T-helper 1 cell (primary cell): Measurements from ENCODE around the gene ARHGAP40.

Experiments used
- DNase-seq, 5 donors: peaks; one replicate each; pipeline ENCODE4 v3.0.0-alpha.2; 2012 to 2020

Gene ARHGAP40

GRCh38 chr20:38685853-38686473 is 84.4 kb downstream of the ARHGAP40 start:
- DNase-seq = peak in 2 of 5 donors; percentile 14 to 18

- peak in 4 of 5 donors; percentile 17 to 50 (median 24) for DNase-seq
Observed at GRCh38 chr20:38692436-38693411, 91.1 kb downstream of the ARHGAP40 start.

- no peak for DNase-seq
Observed at GRCh38 chr20:38697306-38697705, 95.7 kb downstream of the ARHGAP40 start.

- DNase-seq = no peak
Observed at GRCh38 chr20:38698541-38698940, 96.9 kb downstream of the ARHGAP40 start.

- DNase-seq = no peak
Observed at GRCh38 chr20:38700141-38700540, 98.5 kb downstream of the ARHGAP40 start.
